Measurements from ENCODE around the gene TSFM. TPM values are rescaled to one million over a fixed set of nuclear protein-coding genes. Genes with fewer than 3 reads are reported as not detected.
A peak's percentile ranks its signal among the peaks of the same experiment; 100 is the strongest.

TSFM gene
- total and polyA plus RNA-seq, 3 donors from 2014 or later: 26.9 to 51.2 (median 30.0) TPM

DNA sequence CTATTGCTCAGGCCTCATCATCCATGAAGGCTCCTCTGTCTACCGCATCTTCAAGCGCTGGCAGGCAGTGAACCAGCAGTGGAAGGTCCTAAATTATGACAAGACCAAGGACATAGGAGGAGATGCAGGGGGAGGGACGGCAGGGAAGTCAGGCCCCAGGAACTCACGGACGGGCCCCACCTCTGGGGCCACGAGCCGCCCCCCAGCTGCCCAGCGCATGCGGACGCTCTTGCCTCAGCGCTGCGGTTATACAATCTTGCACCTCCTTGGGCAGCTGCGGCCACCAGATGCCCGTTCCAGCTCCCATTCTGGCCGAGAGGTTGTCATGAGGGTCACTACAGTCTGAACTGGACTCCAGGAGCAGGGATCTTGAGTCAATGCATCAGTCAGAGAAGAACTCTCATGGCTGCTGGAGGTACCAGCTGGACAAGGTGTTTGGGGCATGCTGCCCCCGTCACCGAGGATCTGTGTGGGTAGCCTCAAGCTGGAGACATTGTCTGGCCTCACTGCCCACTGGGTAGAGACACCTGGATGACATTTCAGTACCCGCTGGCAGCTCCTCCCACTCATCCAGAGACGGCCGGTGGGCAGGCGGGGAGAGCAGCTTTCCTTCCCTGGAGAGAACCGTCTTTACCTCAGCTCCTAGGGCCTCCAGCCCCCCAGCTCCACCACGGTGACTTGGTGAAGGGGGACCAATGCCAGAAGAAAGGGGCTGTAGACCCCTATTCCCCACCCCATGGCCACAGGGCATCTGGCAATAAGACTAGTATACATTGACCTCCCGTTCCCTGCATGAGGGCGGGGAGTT lies 23.8 kb upstream of the TSFM start:
- no peak for DNase-seq
- H3K36me3 ChIP-seq (ENCODE audit: low read depth, missing control alignments): no peaks in the 10 kb centered on the region
- no peaks in the 10 kb centered on the region for H3K27me3 ChIP-seq
- H3K9me3 ChIP-seq: no peaks in the 10 kb centered on the region
- no peak for TF ChIP-seq POLR2A (IDR thresholded peaks at IDR 0.05)
- TF ChIP-seq, protein P1, sequence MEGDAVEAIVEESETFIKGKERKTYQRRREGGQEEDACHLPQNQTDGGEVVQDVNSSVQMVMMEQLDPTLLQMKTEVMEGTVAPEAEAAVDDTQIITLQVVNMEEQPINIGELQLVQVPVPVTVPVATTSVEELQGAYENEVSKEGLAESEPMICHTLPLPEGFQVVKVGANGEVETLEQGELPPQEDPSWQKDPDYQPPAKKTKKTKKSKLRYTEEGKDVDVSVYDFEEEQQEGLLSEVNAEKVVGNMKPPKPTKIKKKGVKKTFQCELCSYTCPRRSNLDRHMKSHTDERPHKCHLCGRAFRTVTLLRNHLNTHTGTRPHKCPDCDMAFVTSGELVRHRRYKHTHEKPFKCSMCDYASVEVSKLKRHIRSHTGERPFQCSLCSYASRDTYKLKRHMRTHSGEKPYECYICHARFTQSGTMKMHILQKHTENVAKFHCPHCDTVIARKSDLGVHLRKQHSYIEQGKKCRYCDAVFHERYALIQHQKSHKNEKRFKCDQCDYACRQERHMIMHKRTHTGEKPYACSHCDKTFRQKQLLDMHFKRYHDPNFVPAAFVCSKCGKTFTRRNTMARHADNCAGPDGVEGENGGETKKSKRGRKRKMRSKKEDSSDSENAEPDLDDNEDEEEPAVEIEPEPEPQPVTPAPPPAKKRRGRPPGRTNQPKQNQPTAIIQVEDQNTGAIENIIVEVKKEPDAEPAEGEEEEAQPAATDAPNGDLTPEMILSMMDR (IDR thresholded peaks at IDR 0.05): no peak
- H3K27ac ChIP-seq: no peak overlapping the region
- peaks cover 14% of the 10 kb centered on the region for H3K4me1 ChIP-seq
- WGBS, 2 donors: 94 to 96% methylated on average over 9 to 25 of the region's 25 CpGs
- H3K4me3 ChIP-seq: no peak overlapping the region
- intact Hi-C loops (cut with DNase I; ENCODE audit: low total_unique reads): no loop called here

DNA sequence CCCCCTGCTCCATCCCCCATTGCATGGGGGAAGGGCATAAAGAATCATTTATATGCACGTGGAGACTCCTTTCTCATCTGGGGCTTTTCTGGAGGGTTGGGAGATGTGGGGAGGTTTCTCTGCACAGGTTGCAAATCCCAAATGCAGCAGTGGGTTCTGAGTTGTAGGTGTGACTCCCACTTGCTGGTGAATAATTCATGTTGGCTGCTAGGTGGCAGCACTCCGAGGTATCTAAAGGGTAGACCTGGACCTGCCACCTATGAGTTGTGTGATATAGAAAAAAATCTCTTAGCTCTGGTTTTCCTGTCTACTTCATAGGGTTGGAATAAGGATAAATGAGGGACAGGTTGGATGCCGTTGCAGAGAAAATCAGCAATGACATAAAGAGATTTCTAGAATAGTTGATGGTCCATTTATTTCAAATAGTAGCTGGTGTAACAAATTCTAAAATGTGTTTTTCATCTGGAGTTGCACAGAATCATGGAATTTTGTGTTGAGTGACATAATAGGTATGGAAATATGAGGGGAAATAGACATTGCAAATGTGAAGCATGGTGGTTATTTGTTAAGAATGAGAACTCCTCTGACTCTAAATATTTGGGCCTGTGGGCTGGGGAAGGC lies 23.1 kb upstream of the TSFM start:
- Histone ChIP-seq H3K9me3 (no peaks in the 10 kb centered on the region), H3K27me3 (no peaks in the 10 kb centered on the region), H3K36me3 (ENCODE audit: low read depth, missing control alignments) (no peaks in the 10 kb centered on the region), H3K4me3 (no peak overlapping the region), H3K27ac (no peak overlapping the region), H3K4me1 (peaks cover 10% of the 10 kb centered on the region)
- no peak for DNase-seq
- no peak for TF ChIP-seq POLR2A (IDR thresholded peaks at IDR 0.05)
- TF ChIP-seq, protein P1 (IDR thresholded peaks at IDR 0.05): peak in 2 of 3 experiments; percentile 8 to 31
- 51 to 66% methylated on average over 3 of the region's 3 CpGs for WGBS, 2 donors
- intact Hi-C loops (cut with DNase I; ENCODE audit: low total_unique reads): no loop called here

DNA sequence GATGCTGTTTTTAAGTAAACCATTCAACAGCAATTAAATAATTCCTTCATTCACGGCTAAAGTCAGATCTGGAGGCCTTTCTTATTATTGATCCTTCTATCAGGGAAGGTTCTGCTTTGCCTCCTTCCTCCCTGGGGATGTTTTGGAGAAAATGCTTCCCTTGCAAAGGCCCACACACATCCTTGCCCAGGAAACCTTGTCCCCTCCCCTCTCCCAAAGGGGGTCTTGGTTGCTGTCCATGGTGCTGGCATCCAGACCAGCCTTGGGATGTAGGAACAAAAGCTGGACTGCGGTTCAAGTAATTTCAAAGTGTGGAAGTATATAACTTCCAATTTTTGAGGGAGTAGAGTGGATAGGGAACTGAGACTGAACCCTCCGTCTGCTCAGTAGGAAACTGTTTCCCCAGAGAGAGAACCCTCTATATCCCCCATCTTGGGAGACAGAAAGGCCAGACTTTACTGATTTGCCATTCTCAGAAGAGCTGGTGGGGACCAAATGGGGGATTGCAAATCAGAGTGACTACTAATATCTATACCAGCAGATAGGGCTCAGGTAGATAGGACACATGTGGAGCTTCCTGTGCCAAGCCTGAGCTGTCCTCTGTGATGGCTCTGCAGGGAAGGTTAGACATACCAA lies 22.1 kb upstream of the TSFM start:
- no peaks in the 10 kb centered on the region for H3K27me3 ChIP-seq
- peaks cover 14% of the 10 kb centered on the region for H3K4me1 ChIP-seq
- no peak overlapping the region for H3K27ac ChIP-seq
- intact Hi-C loops (cut with DNase I; ENCODE audit: low total_unique reads): no loop called here
- TF ChIP-seq POLR2A (IDR thresholded peaks at IDR 0.05): no peak
- TF ChIP-seq, protein P1 (IDR thresholded peaks at IDR 0.05): no peak
- H3K4me3 ChIP-seq: no peak overlapping the region
- no peaks in the 10 kb centered on the region for H3K9me3 ChIP-seq
- WGBS, 2 donors: 91 to 96% methylated on average over 3 of the region's 3 CpGs
- H3K36me3 ChIP-seq (ENCODE audit: low read depth, missing control alignments): no peaks in the 10 kb centered on the region
- DNase-seq: no peak

DNA sequence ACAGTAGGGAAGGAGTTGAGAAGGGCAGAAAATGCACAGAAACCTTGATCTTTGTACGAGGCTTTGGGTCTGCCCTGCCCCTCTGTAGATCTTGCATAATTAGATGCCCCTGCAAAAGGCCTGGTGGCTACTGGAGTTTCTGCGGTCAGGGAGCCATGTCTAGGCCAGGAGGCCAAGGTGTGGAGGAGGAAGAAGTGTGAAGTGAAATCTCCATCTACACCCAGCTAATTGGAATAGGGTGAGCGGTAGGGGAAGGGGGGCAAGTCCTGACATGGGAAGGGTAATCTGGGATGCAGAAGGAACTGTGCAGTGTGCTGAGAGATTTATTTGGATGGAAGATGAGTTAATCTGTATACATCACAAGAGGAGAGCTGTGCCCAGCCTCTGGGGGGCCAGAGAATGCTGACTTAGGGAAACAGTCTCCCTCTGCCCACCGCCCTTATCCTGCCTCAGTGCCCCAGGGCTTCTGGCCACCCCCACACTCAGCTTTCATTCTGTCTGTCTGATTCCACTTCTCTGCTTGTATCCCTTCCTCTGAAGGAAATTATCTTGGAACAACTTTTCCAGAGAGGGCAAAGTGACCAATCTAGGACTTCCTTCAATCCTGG lies 21.1 kb upstream of the TSFM start:
- DNase-seq: no peak
- WGBS, 2 donors: 91 to 93% methylated on average over 4 of the region's 4 CpGs
- no peak overlapping the region for H3K4me3 ChIP-seq
- H3K27ac ChIP-seq: no peak overlapping the region
- TF ChIP-seq, protein P1 (IDR thresholded peaks at IDR 0.05): no peak
- no peak for TF ChIP-seq POLR2A (IDR thresholded peaks at IDR 0.05)
- no peaks in the 10 kb centered on the region for H3K9me3 ChIP-seq
- H3K4me1 ChIP-seq: peaks cover 17% of the 10 kb centered on the region
- H3K27me3 ChIP-seq: no peaks in the 10 kb centered on the region
- H3K36me3 ChIP-seq (ENCODE audit: low read depth, missing control alignments): no peaks in the 10 kb centered on the region
- intact Hi-C loops (cut with DNase I; ENCODE audit: low total_unique reads): no loop called here
